H1 (cell line): ENCODE data around the gene ZNF560. TPM values are rescaled to one million over a fixed set of nuclear protein-coding genes. Genes with fewer than 3 reads are reported as not detected.

Experiments
- FOSL1 ChIP-seq: IDR thresholded peaks from 2 replicates; pipeline ENCODE4 v1.6.1; 2011; ENCODE audit warnings: mild to moderate bottlenecking, low read depth, low read length, moderate library complexity; ENCODE audit not compliant: insufficient read depth
- NANOG ChIP-seq: IDR thresholded peaks from 2 replicates; pipeline ENCODE4 v1.6.1; 2011; ENCODE audit warnings: low read length, low read depth, mild to moderate bottlenecking, inconsistent platforms; ENCODE audit not compliant: insufficient read depth, poor library complexity, severe bottlenecking
- RNF2 ChIP-seq: fragments of 200-900, 300-1000 bp; sonication (generic); IDR thresholded peaks from 2 replicates; pipeline ENCODE4 v1.7.1; 2016; ENCODE audit warnings: borderline replicate concordance, low read depth, mild to moderate bottlenecking, antibody characterized with exemption, low read length; ENCODE audit not compliant: poor library complexity, severe bottlenecking; ENCODE audit errors: missing control alignments
- RXRA ChIP-seq: IDR thresholded peaks from 2 replicates; pipeline ENCODE4 v1.6.1; 2011; ENCODE audit warnings: low read depth, mild to moderate bottlenecking, low read length, moderate library complexity; ENCODE audit not compliant: insufficient read depth
- SIX5 ChIP-seq: IDR thresholded peaks from 2 replicates; pipeline ENCODE4 v1.6.1; 2011; ENCODE audit warnings: mild to moderate bottlenecking, low read depth, low read length
- ZNF274 ChIP-seq: IDR thresholded peaks from 2 replicates; pipeline ENCODE4 v1.7.0; 2012; ENCODE audit warnings: low read length, borderline replicate concordance; ENCODE audit errors: extremely low read depth
- polyA plus RNA-seq, 7 experiments: library from polyadenylated mRNA; depleted of rRNA in 3 of 7; stranded (reverse) in 5 of 7; unstranded in 2 of 7; fragments of >200 nt in 5 of 7; fragments of 200-250 nt in 2 of 7; gene quantifications; 1 replicate in 5 of 7; 2 replicates in 1 of 7; 4 replicates in 1 of 7; pipeline versions ENCODE4 v1.2.1 to v1.2.3, GENCODE V29; 2011 to 2013; ENCODE audit warnings: missing spikeins in 2 of 7, mixed read lengths in 2 of 7
- total RNA-seq: library from RNA; stranded (reverse); fragmentation: NEBNext Ultra II Directional; extraction: Animal tissue kit (Norgen Biotek cat#: 25700); gene quantifications from 2 replicates; pipeline ENCODE4 v1.2.1, GENCODE V29; 2021

The ZNF560 gene
- total and polyA plus RNA-seq, 2 of the 8 experiments (the other 6 are each of a cell fraction or from before 2014, with no cell fraction given), result 0.02 TPM; not detected in 1

GRCh38 chr19:9430444-9430843, 68.0 kb downstream of the ZNF560 start (continued):
- TF ChIP-seq RNF2 (no peak), NANOG (no peak), SIX5 (no peak), RXRA (no peak), ZNF274 (no peak), FOSL1 (no peak)
- TF ChIP-seq, all 59 proteins: peak for 0
